ENCODE data around the gene ARMC12. TPM values are rescaled to one million over a fixed set of nuclear protein-coding genes. Genes with fewer than 3 reads are reported as not detected.
A peak's percentile ranks its signal among the peaks of the same experiment; 100 is the strongest.

ARMC12 gene
- total and polyA plus RNA-seq, 2 of the 13 experiments (the other 11 are each of a cell fraction or from before 2014, with no cell fraction given), result 1.3 TPM; not detected in 1

DNA sequence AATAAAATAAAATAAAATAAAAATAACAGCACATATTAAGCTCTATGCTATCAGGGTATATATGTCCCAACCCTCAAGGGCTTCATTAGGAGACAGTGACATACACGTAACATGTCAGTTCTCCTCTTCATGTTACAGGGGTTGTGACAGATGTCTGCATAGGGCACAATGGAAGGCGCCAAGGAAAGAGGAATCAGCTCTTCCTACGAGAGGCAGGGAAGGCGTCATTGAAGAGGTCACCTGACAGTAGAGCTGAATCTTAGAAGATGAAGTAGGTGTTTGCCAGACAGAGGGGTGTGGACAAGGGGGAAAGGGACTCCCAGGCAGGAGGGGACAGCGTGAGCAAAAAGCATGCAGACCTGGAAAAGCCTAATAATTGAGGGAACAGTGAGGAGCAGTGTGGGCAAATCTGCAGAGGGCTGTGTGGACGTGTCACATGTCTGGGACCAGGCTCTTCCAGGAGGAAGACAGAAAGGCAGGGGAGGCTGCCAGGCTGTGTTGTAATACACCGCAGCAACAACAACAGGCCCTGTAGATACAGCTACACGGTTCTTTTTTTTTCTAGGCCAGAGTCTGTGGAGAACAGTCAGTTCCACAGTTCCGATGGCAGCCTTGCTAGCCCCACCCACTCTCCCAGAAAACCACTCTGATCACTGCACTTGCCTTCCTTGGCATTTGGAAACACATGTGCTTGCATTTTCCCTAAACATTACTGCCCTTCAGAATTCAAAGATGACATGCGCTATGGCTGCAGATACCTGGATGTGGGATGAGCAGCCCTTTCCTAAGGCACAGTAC lies 45.6 kb upstream of the ARMC12 start:
- H3K9me3 ChIP-seq (ENCODE audit: low read length), result no peaks in the 10 kb centered on the region
- peaks cover 17% of the 10 kb centered on the region for H3K79me2 ChIP-seq (ENCODE audit: insufficient read depth, low read length)
- H3K4me2 ChIP-seq (ENCODE audit: low read depth, low read length), result peak overlapping the region; percentile 74
- POLR2A ChIA-PET, result no interaction called here
- H3K9ac ChIP-seq (ENCODE audit: insufficient read depth, low read depth, low read length), result peak overlapping the region; percentile 33
- ATAC-seq, result no peak
- H3K27me3 ChIP-seq (ENCODE audit: control insufficient read depth in 1 of 2, insufficient read depth in 2 of 2, low read length in 2 of 2), result no peaks in the 10 kb centered on the region; a peak in 1 of 5 replicates
- CTCF ChIA-PET (ENCODE audit: low intra/inter-chr PET ratio, low total read pairs), result no interaction called here
- BruUV-seq (replicated peaks), result no TSS peak
- no peak for FAIRE-seq
- peaks cover 29% of the 10 kb centered on the region for H3K4me1 ChIP-seq (ENCODE audit: insufficient read depth, low read length)
- H4K20me1 ChIP-seq (ENCODE audit: insufficient read depth, low read length), result no peaks in the 10 kb centered on the region
- intact Hi-C loops (cut with micrococcal nuclease; ENCODE audit: unreplicated experiment) (no loop called here), in situ Hi-C loops (cut with HindIII; ENCODE audit: extremely low pct_ligation_motif_present, low pct_unique_long_range_greater_than_20kb) (no loop called here)
- DNase-seq (ENCODE audit: low spot score), result no peak
- H2AFZ ChIP-seq (ENCODE audit: low read length), result peak overlapping the region; percentile 94
- H3K4me3 ChIP-seq (replicated peaks in 1 of 3; ENCODE audit: insufficient read depth in 1 of 3, low read depth in 2 of 3, low read length in 3 of 3), result peak overlapping the region; percentile 13 to 59 (median 16); a peak in 5 of 6 replicates
- 40% methylated on average over 10 of the region's 10 CpGs for WGBS (ENCODE audit: low lambda C conversion rate)
- H3K27ac ChIP-seq (ENCODE audit: extremely low read length, insufficient read depth, low read length), result no peak overlapping the region
- no peaks in the 10 kb centered on the region for H3K36me3 ChIP-seq (replicated peaks in 1 of 2; ENCODE audit: control insufficient read depth in 1 of 2, insufficient read depth in 2 of 2, low read length in 2 of 2)
- TF ChIP-seq SATB2 (CRISPR knock-in tag; IDR thresholded peaks at IDR 0.05) (no peak), ATF7-NPFF (CRISPR knock-in tag; IDR thresholded peaks at IDR 0.05; ENCODE audit: low read depth) (no peak), TBL1XR1 (IDR thresholded peaks at IDR 0.05; ENCODE audit: borderline replicate concordance, low read length, partially characterized antibody) (no peak), RFXAP (CRISPR knock-in tag; IDR thresholded peaks at IDR 0.05; ENCODE audit: borderline replicate concordance) (no peak), NONO (IDR thresholded peaks at IDR 0.05) (no peak), NONO (CRISPR knock-in tag; conservative IDR thresholded peaks at IDR 0.05) (no peak), ZNF703 (CRISPR knock-in tag; IDR thresholded peaks at IDR 0.05; ENCODE audit: borderline replicate concordance) (no peak), HES4 (CRISPR knock-in tag; IDR thresholded peaks at IDR 0.05; ENCODE audit: borderline replicate concordance) (no peak), ISL2 (CRISPR knock-in tag; IDR thresholded peaks at IDR 0.05) (no peak), ZNF138 (CRISPR knock-in tag; IDR thresholded peaks at IDR 0.05; ENCODE audit: low read depth) (no peak), ZNF354B (CRISPR knock-in tag; IDR thresholded peaks at IDR 0.05) (no peak), ZNF331 (CRISPR knock-in tag; IDR thresholded peaks at IDR 0.05) (no peak), FOXC1 (CRISPR knock-in tag; IDR thresholded peaks at IDR 0.05; ENCODE audit: borderline replicate concordance) (peak; percentile 78; the same call in 1 of the 2 replicates), RARG (CRISPR knock-in tag; IDR thresholded peaks at IDR 0.05; ENCODE audit: low read depth) (no peak), POLR2G (IDR thresholded peaks at IDR 0.05; ENCODE audit: low read depth, low read length) (no peak), ZNF317 (CRISPR knock-in tag; IDR thresholded peaks at IDR 0.05) (0 out of 2 replicates have a peak, but pooled peaks have one; percentile 64), SNAPC2 (CRISPR knock-in tag; IDR thresholded peaks at IDR 0.05) (no peak), ZNF343 (CRISPR knock-in tag; IDR thresholded peaks at IDR 0.05) (no peak)
- TF ChIP-seq, protein P1, sequence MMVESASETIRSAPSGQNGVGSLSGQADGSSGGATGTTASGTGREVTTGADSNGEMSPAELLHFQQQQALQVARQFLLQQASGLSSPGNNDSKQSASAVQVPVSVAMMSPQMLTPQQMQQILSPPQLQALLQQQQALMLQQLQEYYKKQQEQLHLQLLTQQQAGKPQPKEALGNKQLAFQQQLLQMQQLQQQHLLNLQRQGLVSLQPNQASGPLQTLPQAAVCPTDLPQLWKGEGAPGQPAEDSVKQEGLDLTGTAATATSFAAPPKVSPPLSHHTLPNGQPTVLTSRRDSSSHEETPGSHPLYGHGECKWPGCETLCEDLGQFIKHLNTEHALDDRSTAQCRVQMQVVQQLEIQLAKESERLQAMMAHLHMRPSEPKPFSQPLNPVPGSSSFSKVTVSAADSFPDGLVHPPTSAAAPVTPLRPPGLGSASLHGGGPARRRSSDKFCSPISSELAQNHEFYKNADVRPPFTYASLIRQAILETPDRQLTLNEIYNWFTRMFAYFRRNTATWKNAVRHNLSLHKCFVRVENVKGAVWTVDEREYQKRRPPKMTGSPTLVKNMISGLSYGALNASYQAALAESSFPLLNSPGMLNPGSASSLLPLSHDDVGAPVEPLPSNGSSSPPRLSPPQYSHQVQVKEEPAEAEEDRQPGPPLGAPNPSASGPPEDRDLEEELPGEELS (CRISPR knock-in tag; IDR thresholded peaks at IDR 0.05), result 0 out of 2 replicates have a peak, but pooled peaks have one; percentile 32
- TF ChIP-seq, protein P2, sequence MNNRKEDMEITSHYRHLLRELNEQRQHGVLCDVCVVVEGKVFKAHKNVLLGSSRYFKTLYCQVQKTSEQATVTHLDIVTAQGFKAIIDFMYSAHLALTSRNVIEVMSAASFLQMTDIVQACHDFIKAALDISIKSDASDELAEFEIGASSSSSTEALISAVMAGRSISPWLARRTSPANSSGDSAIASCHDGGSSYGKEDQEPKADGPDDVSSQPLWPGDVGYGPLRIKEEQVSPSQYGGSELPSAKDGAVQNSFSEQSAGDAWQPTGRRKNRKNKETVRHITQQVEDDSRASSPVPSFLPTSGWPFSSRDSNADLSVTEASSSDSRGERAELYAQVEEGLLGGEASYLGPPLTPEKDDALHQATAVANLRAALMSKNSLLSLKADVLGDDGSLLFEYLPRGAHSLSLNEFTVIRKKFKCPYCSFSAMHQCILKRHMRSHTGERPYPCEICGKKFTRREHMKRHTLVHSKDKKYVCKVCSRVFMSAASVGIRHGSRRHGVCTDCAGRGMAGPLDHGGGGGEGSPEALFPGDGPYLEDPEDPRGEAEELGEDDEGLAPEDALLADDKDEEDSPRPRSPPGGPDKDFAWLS (CRISPR knock-in tag; IDR thresholded peaks at IDR 0.05; ENCODE audit: borderline replicate concordance), result no peak
- TF ChIP-seq, protein P3, sequence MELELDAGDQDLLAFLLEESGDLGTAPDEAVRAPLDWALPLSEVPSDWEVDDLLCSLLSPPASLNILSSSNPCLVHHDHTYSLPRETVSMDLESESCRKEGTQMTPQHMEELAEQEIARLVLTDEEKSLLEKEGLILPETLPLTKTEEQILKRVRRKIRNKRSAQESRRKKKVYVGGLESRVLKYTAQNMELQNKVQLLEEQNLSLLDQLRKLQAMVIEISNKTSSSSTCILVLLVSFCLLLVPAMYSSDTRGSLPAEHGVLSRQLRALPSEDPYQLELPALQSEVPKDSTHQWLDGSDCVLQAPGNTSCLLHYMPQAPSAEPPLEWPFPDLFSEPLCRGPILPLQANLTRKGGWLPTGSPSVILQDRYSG (CRISPR knock-in tag; IDR thresholded peaks at IDR 0.05), result no peak

Data from HepG2 (cell line).